ENCODE data around the gene PDHA2.

The PDHA2 gene

DNA sequence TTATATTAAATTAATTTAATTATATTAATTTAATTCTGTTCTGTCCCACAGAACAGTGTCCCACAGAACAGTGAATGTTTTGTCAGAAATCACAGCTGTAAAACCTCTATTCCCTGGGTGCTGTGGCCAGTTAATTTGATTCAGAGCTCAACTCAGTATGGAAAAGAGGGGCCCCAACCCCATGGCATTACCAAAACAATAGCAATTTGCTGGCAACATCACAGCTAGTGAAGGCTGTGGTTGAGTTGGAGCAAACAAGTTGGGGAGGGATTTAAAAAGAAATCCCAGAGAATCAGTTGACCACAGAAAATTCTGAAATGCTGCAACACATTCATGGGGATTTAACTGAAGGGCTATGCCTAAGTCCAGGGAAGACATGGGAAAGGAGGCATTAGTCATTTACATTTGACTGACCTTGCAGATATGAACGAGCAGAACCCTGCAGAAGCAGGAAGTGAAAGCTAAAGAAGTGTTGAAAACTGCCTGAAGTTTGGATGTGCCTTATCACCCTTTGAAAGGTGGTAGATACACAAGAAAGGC, 30.1 kb downstream of the PDHA2 start:
- DNase-seq (ENCODE audit: low read depth): peak; percentile 36
- no peak overlapping the region for H3K4me3 ChIP-seq (ENCODE audit: low read length)
- no peak for TF ChIP-seq CTCF (IDR thresholded peaks at IDR 0.05; ENCODE audit: insufficient read depth, low read depth, low read length, missing control alignments)

GRCh38 chr4:95877636-95878035, 37.7 kb downstream of the PDHA2 start:
- H3K4me3 ChIP-seq (ENCODE audit: low read length): no peak overlapping the region
- DNase-seq (ENCODE audit: low read depth): peak; percentile 68
- no peak for TF ChIP-seq CTCF (IDR thresholded peaks at IDR 0.05; ENCODE audit: insufficient read depth, low read depth, low read length, missing control alignments)

GRCh38 chr4:95887551-95887950, 47.7 kb downstream of the PDHA2 start:
- DNase-seq (ENCODE audit: low read depth): no peak
- no peak overlapping the region for H3K4me3 ChIP-seq (ENCODE audit: low read length)
- TF ChIP-seq CTCF (IDR thresholded peaks at IDR 0.05; ENCODE audit: insufficient read depth, low read depth, low read length, missing control alignments): no peak

- no peak for TF ChIP-seq CTCF (IDR thresholded peaks at IDR 0.05; ENCODE audit: insufficient read depth, low read depth, low read length, missing control alignments)
- H3K4me3 ChIP-seq (ENCODE audit: low read length): no peak overlapping the region
- peak; percentile 61 for DNase-seq (ENCODE audit: low read depth)
Observed at GRCh38 chr4:95889662-95890061, 49.8 kb downstream of the PDHA2 start.

Measured in epithelial cell of esophagus (primary cell).